ENCODE results near the gene MRPL40. TPM values are rescaled to one million over a fixed set of nuclear protein-coding genes. Genes with fewer than 3 reads are reported as not detected.

MRPL40 gene
- total RNA-seq (2022; extraction: Qiagen RNA extraction), result 40.6 to 50.4 TPM (median 44.9 TPM) in 5 replicates

DNA sequence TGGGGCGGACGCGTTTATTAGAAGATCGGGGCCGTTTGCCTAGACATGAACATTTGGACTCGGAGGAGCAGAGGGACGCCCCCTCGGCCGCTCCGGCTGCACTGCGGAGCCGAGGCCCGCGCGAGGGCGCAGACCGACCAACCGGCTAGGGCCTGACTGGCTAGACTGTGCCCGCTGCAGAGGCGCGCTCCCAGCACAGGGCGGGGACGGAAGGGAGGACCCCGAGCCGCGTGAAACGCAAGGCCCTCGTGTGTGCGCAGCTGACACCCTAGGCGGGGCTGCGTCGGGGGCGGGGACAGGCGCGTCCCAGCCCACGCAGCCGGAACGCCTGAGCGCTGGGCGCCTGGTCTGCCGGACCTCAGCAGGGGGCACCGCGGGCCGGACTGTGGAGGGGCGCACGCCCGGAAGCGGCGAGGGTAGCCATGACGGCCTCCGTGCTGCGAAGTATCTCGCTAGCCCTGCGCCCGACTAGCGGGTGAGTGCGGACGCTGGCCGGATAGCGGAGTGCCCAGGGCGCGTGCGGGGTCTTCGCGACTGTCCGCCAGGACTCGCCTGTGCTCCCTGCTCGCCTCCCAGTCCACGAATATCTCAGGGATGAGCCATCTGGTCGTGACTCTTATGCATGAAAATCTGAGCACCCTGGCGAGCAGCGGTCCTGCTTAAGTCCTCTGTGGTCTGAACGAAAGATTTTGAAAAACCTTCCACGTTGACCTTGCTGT is at the start of gene MRPL40:
Gene MRPL40 (plus strand): TSS at position 413 of the 719 bp plus-strand sequence. CDS start 10 bp downstream, at position 423.

DNA sequence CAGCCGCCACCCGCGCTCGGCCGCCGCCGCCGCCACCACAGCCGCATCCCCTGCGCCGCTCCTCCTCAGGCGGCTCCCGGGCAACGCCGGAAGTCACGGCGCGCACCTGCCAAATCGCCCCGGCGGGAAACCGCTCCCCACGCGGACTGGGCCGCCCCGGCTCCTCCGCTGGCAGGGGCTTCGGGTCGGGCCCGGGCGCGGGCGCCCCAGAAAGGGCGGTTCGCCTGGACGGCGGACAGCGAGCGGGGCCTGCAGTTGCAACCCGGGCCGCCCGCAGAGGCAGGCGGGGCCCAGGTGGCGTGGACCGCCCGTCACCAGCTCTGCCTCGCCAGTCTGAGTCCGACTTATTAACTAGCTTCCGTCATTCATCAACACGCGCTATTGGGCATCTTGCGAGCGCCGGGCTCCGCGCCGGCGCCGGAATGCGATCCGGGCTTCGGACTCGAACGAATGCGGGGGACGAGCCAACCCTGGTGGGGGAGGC is 654 bp upstream of the MRPL40 start, which contains the start of gene HIRA:
Gene HIRA (minus strand): TSS at position 85 of the 484 bp plus-strand sequence. CDS start 257 bp downstream, outside the sequence.

DNA sequence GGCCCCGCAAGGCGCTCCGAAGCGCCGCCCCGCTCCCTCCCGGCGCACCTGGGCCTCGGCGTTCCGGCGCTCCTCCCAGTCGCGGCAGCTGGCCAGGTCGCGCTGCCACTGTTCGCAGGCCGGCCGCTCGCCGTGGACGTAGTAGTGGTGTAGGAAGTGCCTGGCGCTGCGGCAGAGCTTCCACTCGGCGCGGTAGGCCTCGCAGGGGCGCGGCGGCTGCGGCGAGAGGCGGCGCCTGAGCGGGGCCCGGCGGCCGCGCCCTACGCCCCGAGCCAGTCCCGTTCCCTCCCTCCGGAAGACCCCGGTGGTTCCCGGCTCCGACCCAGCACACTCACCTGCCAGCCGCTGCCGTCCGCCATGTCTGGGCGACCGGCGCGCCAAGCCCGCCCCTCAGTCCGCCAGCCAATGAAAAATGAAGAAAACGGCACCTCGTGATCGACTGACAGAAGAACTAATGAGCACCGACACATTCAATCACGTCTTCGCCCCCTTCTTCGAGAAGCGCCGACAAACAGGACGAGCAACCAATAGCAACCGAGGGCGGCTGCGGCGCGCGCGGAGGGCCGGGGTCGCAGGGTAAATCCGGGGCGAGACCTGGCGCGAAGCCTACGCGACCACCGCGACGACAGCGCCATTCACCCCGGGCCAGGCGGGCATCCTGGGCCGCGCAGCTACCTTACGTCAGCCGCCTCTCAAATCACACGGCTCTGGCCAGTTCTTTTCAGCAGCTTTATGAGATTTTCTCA is 15.2 kb downstream of the MRPL40 start, which contains the start of gene C22orf39:
Gene C22orf39 (minus strand): TSS at position 382 of the 746 bp plus-strand sequence. CDS start 23 bp downstream, at position 359.

DNA sequence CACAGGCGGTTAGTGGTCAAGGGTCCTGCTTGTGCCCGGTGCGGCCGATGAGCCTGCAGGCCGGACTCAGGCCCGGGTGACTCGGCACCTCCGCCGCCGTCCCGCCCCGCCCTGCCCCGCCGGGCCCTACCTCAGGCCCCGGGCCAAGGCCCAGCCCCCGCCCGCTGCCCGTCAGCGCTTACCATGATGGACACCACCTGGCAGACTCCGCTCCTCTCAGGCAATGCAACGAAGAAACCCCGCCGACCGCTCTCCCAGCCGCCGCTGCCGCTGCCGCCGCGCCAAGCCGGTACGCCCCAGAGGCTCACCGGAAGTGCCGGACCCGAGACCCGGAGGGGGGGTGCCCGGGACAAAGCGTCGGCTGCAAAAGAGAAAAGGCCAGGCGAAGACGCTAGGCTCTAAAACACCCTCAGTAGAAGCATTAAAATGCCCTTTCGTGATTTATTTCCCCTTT is 46.6 kb downstream of the MRPL40 start, which contains the start of gene UFD1:
Gene UFD1 (minus strand): TSS at position 293 of the 454 bp plus-strand sequence. CDS start 108 bp downstream, at position 185.

DNA sequence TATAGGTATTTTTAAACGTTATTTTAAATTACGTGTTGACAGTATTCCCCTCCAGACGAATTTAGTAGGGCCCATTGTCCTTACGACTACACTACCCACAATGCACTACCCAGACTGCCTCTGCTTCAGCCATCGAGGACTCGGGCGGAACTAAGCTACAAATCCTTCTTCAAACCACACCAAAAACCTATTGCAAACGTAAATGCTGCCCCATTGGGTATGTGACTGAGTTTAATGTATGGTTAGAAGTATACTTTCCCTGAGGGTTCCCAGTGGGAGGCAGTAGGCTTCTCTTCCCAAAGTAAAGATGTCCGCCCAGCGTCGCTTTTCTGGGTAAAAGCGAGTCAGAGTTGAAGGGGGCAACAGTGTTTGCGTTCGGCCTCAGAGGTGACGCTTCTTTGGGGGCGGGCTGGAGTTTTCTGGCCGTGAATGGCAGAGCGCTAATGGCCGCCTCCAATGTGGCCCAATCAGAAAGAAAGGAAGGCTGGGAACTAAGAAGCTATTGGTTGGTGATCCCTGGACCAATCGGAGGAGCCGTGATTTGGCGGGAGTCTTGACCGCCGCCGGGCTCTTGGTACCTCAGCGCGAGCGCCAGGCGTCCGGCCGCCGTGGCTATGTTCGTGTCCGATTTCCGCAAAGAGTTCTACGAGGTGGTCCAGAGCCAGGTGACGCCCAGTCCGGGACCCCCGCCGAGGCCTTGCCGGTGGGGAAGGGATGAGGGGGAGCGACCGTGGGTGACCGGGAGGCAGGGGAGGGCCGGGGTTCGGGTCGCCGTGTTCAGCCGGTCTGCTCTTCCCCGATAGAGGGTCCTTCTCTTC is 47.2 kb downstream of the MRPL40 start, which contains the start of gene CDC45:
Gene CDC45 (plus strand): TSS at position 566 of the 818 bp plus-strand sequence. CDS start 49 bp downstream, at position 615.

Other genes starting within 250 kb of the MRPL40 start
- gene CLTCL1, start 140.8 kb upstream of the MRPL40 start, total RNA-seq (2022; extraction: Qiagen RNA extraction), result 4.6 to 6.1 TPM (median 5.6 TPM) in 5 replicates
- gene HIRA, start 812 bp upstream of the MRPL40 start, total RNA-seq (2022; extraction: Qiagen RNA extraction), result 20.1 to 25.9 TPM (median 24.8 TPM) in 5 replicates
- 13.2 to 15.8 TPM (median 15.4 TPM) in 5 replicates for gene C22orf39, start 15.2 kb downstream of the MRPL40 start, total RNA-seq (2022; extraction: Qiagen RNA extraction)
- gene UFD1, start 46.6 kb downstream of the MRPL40 start, total RNA-seq (2022; extraction: Qiagen RNA extraction), result 92.8 to 101 TPM (median 98.1 TPM) in 5 replicates
- 23.9 to 27.7 TPM (median 24.8 TPM) in 5 replicates for gene CDC45, start 47.4 kb downstream of the MRPL40 start, total RNA-seq (2022; extraction: Qiagen RNA extraction)
- gene CLDN5, start 91.9 kb downstream of the MRPL40 start, total RNA-seq (2022; extraction: Qiagen RNA extraction), result not detected in 5 replicates

All from A549 treated with CORT108297 at 1 μM for 4 hours (cell line).